Measurements from ENCODE around the gene GTF3C4. TPM values are rescaled to one million over a fixed set of nuclear protein-coding genes. Genes with fewer than 3 reads are reported as not detected.

The GTF3C4 gene
- total RNA-seq, result 7.0 and 8.6 TPM in 2 replicates

GRCh38 chr9:132670457-132671391 lies at the start of gene GTF3C4:
Gene GTF3C4, plus strand, starts transcription at chr9:132670464. Its CDS starts 135 bp downstream, at chr9:132670599.

GRCh38 chr9:132669698-132670456 lies 387 bp upstream of the GTF3C4 start, which contains the start of gene DDX31:
Gene DDX31, minus strand, starts transcription at chr9:132669983. Its CDS starts 49 bp downstream, at chr9:132669934.

Other genes starting within 250 kb of the GTF3C4 start
- gene BARHL1, start 87.9 kb upstream of the GTF3C4 start, total RNA-seq, result not detected in 2 replicates
- 8.0 and 8.2 TPM in 2 replicates for gene DDX31, start 481 bp upstream of the GTF3C4 start, total RNA-seq
- gene AK8, start 207.8 kb downstream of the GTF3C4 start, total RNA-seq, result 0.34 and 0.59 TPM in 2 replicates
- gene SPACA9, start 208.4 kb downstream of the GTF3C4 start, total RNA-seq, result 3.3 and 3.7 TPM in 2 replicates

Measured in bronchus fibroblast of lung (primary cell).